ENCODE data around the gene PLTP.
A peak's percentile ranks its signal among the peaks of the same experiment; 100 is the strongest.
"Not testable (repeated sequence)": the region's sequence is repeated elsewhere in the genome, so short reads cannot be mapped to it uniquely, and the experiment has no call there.

PLTP gene

GRCh38 chr20:45874104-45874481, 37.9 kb downstream of the PLTP start:
- not testable (repeated sequence) for DNase-seq (ENCODE audit: low read depth)

DNA sequence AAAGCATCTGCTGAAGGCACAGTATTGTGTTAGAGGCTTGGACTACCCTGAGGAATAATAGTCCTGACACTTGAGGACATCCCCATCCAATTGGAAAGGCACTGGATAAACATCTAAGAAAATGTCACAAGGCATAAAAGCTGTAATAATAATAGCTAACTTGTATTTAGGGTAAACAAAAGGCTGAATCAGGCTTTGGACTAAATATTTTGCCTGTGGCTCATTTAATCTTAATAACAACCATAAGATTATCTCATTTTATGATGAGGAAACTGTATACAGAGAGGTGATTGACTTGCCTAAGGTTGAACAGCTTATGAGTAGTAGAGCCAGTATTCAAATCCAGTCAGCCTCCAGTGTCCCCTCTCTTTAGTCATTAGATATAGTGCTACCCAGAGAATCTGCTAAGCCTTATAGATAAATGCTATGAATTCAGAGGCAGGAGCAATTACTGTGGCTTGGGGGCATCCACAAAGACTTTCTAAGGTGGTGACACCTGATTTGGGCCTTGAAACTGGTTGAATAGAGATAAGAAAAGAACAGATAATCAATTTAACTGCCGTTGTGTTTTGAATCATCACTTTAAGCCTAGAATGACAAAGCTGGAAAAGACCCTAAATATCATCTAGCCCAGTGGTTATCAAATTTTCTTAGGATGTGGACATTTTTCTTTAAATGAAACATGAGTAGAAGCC, 38.4 kb downstream of the PLTP start:
- no peak for DNase-seq (ENCODE audit: low read depth)

DNA sequence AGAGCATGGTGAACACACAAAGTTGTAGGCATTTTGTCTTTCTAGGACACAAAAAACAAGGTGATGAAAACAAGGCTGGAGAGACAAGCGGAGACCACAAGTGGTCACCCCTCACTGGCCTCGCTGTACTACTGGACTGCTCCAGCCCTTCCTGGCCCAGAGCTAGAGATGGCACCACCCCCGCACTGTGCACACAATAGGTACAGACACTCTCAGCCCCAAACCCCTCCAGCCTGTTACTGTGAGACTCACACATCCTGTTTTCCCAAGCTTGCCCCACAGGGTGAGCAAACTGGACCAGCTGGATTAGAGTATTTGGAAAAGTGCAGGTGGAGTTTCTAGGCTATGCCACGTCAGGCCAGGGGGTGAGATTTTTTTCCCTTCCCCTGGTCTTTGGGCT, 39.3 kb downstream of the PLTP start:
- DNase-seq (ENCODE audit: low read depth), result no peak

- no peak for DNase-seq (ENCODE audit: low read depth)
Observed at GRCh38 chr20:45867819-45868176, 44.2 kb downstream of the PLTP start.

- no peak for DNase-seq (ENCODE audit: low read depth)
Observed at GRCh38 chr20:45867136-45867818, 44.7 kb downstream of the PLTP start.

DNA sequence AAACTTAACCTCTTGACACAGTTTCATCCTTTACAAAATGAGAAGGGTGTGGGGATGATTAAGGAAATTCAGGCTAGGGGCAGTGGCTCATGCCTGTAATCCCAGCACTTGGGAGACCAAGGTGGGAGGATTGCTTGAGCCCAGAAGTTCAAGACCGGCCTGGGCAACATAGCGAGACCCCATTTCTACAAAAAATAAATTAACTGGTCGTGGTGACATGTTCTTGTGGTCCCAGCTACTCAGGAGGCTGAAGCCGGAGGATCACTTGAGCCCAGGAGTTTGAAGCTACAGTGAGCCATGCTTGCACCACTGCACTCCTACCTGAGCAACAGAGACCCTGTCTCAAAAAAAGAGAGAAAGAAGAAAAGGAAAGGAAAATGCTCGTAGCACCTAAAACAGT, 45.5 kb downstream of the PLTP start:
- DNase-seq (ENCODE audit: low read depth), result no peak

- DNase-seq (ENCODE audit: low read depth), result no peak
Observed at GRCh38 chr20:45863543-45864470, 48.1 kb downstream of the PLTP start.

GRCh38 chr20:45861221-45862075, 50.5 kb downstream of the PLTP start:
- DNase-seq (ENCODE audit: low read depth), result no peak

- DNase-seq (ENCODE audit: low read depth), result no peak
Observed at GRCh38 chr20:45860560-45861220, 51.3 kb downstream of the PLTP start.

- no peak for DNase-seq (ENCODE audit: low read depth)
Observed at GRCh38 chr20:45859916-45860315, 52.0 kb downstream of the PLTP start.

DNA sequence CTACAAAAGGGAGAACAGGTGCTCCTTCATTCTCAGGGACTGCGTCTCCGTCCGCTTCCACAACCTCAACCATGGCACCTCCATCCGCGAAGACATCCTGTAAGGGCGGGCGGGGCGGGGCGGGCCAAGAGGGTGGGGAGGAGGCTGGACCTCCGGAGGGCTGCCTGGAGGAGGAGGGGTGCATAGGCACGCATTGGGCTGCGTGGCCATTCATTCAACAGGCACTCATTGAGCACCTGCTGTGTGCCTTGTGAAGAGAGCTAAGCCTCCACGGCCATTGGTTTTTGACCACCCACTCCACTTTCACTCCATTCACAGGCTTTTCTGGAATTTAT, 54.1 kb downstream of the PLTP start:
- no peak for DNase-seq (ENCODE audit: low read depth)

DNA sequence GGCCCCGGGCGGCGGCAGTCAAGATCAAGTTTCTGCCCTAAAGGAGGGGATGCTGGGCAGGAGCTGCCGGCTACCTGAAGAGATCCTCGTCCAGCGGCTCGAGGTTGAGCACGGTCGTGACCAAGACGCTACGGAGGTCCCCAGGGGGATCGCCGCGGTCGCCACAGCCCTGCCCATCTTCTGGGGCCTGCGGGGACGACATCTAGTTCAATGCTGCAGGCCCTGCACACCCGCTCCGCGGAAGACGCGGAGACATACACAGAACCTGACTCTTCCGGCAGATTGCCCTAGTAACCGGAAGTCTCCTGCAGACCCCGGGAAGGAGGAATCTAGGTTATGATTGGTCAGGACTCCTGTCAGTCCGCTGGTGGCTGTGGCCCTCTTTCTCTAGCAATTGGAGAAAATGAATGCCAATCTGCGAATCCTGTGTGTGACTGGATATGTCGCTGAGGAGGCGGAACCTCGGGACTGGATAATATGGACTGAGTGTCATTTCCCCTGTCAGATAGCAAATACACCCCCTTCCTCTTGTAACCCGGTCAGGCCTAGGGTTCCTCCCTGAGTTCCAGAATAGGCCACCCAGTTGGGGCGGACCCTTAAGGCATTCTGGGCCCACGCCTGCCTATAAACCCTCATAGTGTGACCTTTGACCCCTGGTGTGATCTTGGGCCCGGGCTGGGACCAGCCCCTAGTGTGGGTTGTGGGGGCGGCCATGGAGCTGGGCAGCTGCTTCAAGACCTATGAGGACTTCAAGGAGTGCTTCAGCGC, 54.7 kb downstream of the PLTP start, which contains the start of the genes ACOT8 and ZSWIM3:
TSS of gene ACOT8 (minus strand) at position 279 of the 768 bp plus-strand sequence. CDS start at position 202, 77 bp downstream.
TSS of gene ZSWIM3 (plus strand) at position 501 of the 768 bp plus-strand sequence. CDS start at position 713, 212 bp downstream.
- peak; percentile 72 for DNase-seq (ENCODE audit: low read depth)

- no peak for DNase-seq (ENCODE audit: low read depth)
Observed at GRCh38 chr20:45853484-45853883, 58.5 kb downstream of the PLTP start.

DNA sequence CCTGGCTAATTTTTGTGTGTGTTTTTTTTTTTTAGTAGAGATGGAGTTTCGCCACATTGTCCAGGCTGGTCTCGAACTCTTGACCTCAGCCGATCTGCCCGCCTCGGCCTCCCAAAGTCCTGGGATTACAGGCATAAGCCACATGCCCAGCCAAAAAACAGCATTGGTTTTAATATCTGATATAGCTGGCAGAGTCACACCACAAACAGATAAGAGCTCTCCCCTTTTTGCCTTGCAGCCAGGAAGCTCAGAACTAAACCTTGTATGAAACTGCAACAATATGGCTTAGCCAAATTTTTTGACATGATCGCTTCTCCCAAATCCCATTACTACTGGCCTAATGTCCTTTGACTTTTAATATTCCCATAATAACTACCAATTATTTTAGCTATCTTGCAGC, 59.6 kb downstream of the PLTP start:
- no peak for DNase-seq (ENCODE audit: low read depth)

GRCh38 chr20:45851501-45851900, 60.5 kb downstream of the PLTP start:
- no peak for DNase-seq (ENCODE audit: low read depth)

DNA sequence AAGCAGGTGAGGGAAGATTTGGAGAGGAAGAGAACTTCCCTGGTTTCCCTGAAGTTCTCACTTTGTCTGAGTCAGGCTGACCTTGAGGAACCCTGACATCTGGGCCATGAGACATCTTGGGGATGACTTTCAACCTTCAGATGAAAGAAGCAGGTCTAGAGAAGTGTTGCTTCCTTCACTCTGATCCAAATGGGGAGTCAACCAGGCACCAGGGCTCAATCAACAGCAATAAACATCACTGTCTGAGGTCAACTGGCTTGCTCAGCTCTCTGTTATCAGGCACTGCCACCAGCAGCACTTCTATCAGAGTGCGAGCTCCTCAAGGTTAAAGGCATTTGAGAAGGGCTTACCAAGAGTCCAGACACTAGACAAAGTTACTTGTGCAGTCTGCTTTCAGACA, 61.0 kb downstream of the PLTP start:
- DNase-seq (ENCODE audit: low read depth), result no peak

GRCh38 chr20:45850238-45850637, 61.7 kb downstream of the PLTP start:
- no peak for DNase-seq (ENCODE audit: low read depth)

- DNase-seq (ENCODE audit: low read depth), result no peak
Observed at GRCh38 chr20:45848969-45849582, 62.9 kb downstream of the PLTP start.
